SK-N-SH (cell line): ENCODE data around the gene ARL6IP4. TPM values are rescaled to one million over a fixed set of nuclear protein-coding genes. Genes with fewer than 3 reads are reported as not detected.

ENCODE experiments used
- CTCF ChIA-PET: fragments of 300-600, 350-600 bp; formaldehyde crosslinking; extraction: SDS; loops from one replicate; lab custom pipeline; 2021; lab: Yijun Ruan, JAX
- POLR2A ChIA-PET: fragments of 350-600 bp; sonication (Branson Sonifier 250); formaldehyde crosslinking; extraction: SDS; loops from one replicate; lab custom pipeline; 2020; ENCODE audit warnings: antibody characterized with exemption, inconsistent platforms; lab: Yijun Ruan, JAX
- DNase-seq: peaks from one replicate; pipeline ENCODE4 v3.0.0; 2012
- H2AFZ ChIP-seq: fragments of 200-600 bp; sonication (generic); 2 replicates; pipeline ENCODE4 v1.8.1; 2016; ENCODE audit warnings: antibody characterized with exemption, mild to moderate bottlenecking, low read depth
- H3F3A ChIP-seq: fragments of 200-600 bp; sonication (generic); replicated peaks from 2 replicates; pipeline ENCODE3; 2016; ENCODE audit warnings: antibody characterized with exemption, mild to moderate bottlenecking; ENCODE audit not compliant: insufficient read depth
- H3K27ac ChIP-seq, 2 experiments: fragments of 200-500 bp in 1 of 2; fragments of 200-600 bp in 1 of 2; sonication (Bioruptor generic) in 1 of 2; sonication (generic), shearing (Covaris generic) in 1 of 2; 2 replicates each; pipeline versions ENCODE4 v1.5.1 to v1.6.1; 2014 to 2016; ENCODE audit warnings: low read depth in 2 of 2, inconsistent platforms in 1 of 2, low read length in 1 of 2, mild to moderate bottlenecking in 1 of 2, mixed read lengths in 1 of 2
- H3K27me3 ChIP-seq: fragments of 200-600 bp; sonication (generic), shearing (Covaris generic); 2 replicates; pipeline ENCODE4 v1.6.1; 2016; ENCODE audit warnings: mixed run types; ENCODE audit not compliant: insufficient read depth
- H3K36me3 ChIP-seq, 2 experiments: fragments of 200-500 bp in 1 of 2; fragments of 200-600 bp in 1 of 2; sonication (Bioruptor generic) in 1 of 2; sonication (generic) in 1 of 2; replicated peaks in 1 of 2; 2 replicates each; pipeline versions ENCODE3 to v1.5.1; 2014 to 2016; ENCODE audit warnings: low read length in 1 of 2, mild to moderate bottlenecking in 1 of 2; ENCODE audit not compliant: insufficient read depth in 2 of 2, control insufficient read depth in 1 of 2
- H3K4me1 ChIP-seq, 2 experiments: fragments of 200-500 bp in 1 of 2; fragments of 200-600 bp in 1 of 2; sonication (Bioruptor generic) in 1 of 2; sonication (generic), shearing (Covaris generic) in 1 of 2; 2 replicates each; pipeline versions ENCODE4 v1.5.1 to v1.6.1; 2014 to 2016; ENCODE audit warnings: low read depth in 1 of 2, low read length in 1 of 2, mixed run types in 1 of 2; ENCODE audit not compliant: insufficient read depth in 2 of 2, control insufficient read depth in 1 of 2
- H3K4me2 ChIP-seq: fragments of 200-600 bp; sonication (generic), shearing (Covaris generic); 2 replicates; pipeline ENCODE4 v1.6.1; 2017; ENCODE audit warnings: mixed run types
- H3K4me3 ChIP-seq, 2 experiments: fragments of 200-500 bp in 1 of 2; fragments of 200-600 bp in 1 of 2; sonication (Bioruptor generic) in 1 of 2; sonication (generic), shearing (Covaris generic) in 1 of 2; 2 replicates each; pipeline versions ENCODE4 v1.5.1 to v1.8.1; 2014 to 2016; ENCODE audit warnings: low read depth in 2 of 2, inconsistent platforms in 1 of 2, low read length in 1 of 2, mild to moderate bottlenecking in 1 of 2, mixed read lengths in 1 of 2, moderate library complexity in 1 of 2
- H3K79me2 ChIP-seq: fragments of 200-600 bp; sonication (generic); 2 replicates; pipeline ENCODE4 v1.8.1; 2017; ENCODE audit warnings: mild to moderate bottlenecking; ENCODE audit not compliant: insufficient read depth
- H3K9ac ChIP-seq: fragments of 200-600 bp; sonication (generic); 2 replicates; pipeline ENCODE4 v1.6.1; 2017; ENCODE audit warnings: mixed run types
- H3K9me2 ChIP-seq: fragments of 200-600 bp; sonication (generic); 2 replicates; pipeline ENCODE4 v1.6.1; 2017; ENCODE audit warnings: mixed run types
- H3K9me3 ChIP-seq: fragments of 200-600 bp; sonication (generic); 2 replicates; pipeline ENCODE4 v1.6.1; 2017; ENCODE audit warnings: mixed run types, mild to moderate bottlenecking, moderate library complexity
- H4K20me1 ChIP-seq: fragments of 200-600 bp; sonication (generic); 2 replicates; pipeline ENCODE4 v1.6.1; 2017; ENCODE audit warnings: mild to moderate bottlenecking, mixed run types; ENCODE audit not compliant: insufficient read depth
- CHD2 ChIP-seq: fragments of 150-350 bp; IDR thresholded peaks from 2 replicates; pipeline ENCODE4 v1.6.1; 2018; ENCODE audit warnings: low read length; ENCODE audit not compliant: partially characterized antibody
- ELF1 ChIP-seq: IDR thresholded peaks from 2 replicates; pipeline ENCODE4 v1.4.0; 2012
- EZH2phosphoT487 ChIP-seq: fragments of 200-600 bp; sonication (generic); IDR thresholded peaks from 2 replicates; pipeline ENCODE4 v1.6.1; 2017; ENCODE audit warnings: low read depth, mixed run types, mild to moderate bottlenecking, antibody characterized with exemption, moderate library complexity, borderline replicate concordance
- FOXJ3 ChIP-seq: sonication (generic); formaldehyde crosslinking; IDR thresholded peaks from 2 replicates; pipeline ENCODE4 v1.5.1; 2020; ENCODE audit warnings: mild to moderate bottlenecking, missing genetic modification reagents
- GABPA ChIP-seq: IDR thresholded peaks from 2 replicates; pipeline ENCODE4 v1.4.0; 2012; ENCODE audit warnings: low read depth, mild to moderate bottlenecking
- NFIC ChIP-seq: IDR thresholded peaks from 2 replicates; pipeline ENCODE4 v1.4.0; 2012; ENCODE audit warnings: borderline replicate concordance
- RCOR1 ChIP-seq: fragments of 150-350 bp; IDR thresholded peaks from 2 replicates; pipeline ENCODE4 v1.6.1; 2017; ENCODE audit warnings: antibody characterized with exemption, low read length
- SIN3A ChIP-seq: IDR thresholded peaks from 2 replicates; pipeline ENCODE4 v1.6.1; 2012; ENCODE audit warnings: low read depth, mild to moderate bottlenecking, low read length, moderate library complexity, borderline replicate concordance
- SMC3 ChIP-seq: IDR thresholded peaks from 2 replicates; pipeline ENCODE4 v1.6.1; 2012; ENCODE audit warnings: low read depth, low read length, improper control_type of control experiment
- TCF12 ChIP-seq: IDR thresholded peaks from 2 replicates; pipeline ENCODE4 v1.4.0; 2012
- TEAD4 ChIP-seq: IDR thresholded peaks from 2 replicates; pipeline ENCODE4 v1.4.0; 2012; ENCODE audit warnings: mild to moderate bottlenecking, borderline replicate concordance; ENCODE audit not compliant: insufficient read depth
- ZBTB33 ChIP-seq: IDR thresholded peaks from 2 replicates; pipeline ENCODE4 v1.4.0; 2012; ENCODE audit warnings: low read depth, borderline replicate concordance
- WGBS: methylation state at CpG from one replicate; pipeline ENCODE4 v1.1.6; 2017; ENCODE audit warnings: low lambda C conversion rate; 5-methylcytosine and 5-hydroxymethylcytosine counted together
- polyA plus RNA-seq, 3 experiments: library from polyadenylated mRNA; depleted of rRNA; stranded (reverse); fragments of >200 nt; gene quantifications; 2 replicates each; pipeline ENCODE4 v1.2.3, GENCODE V29; 2012
- TF ChIP-seq, protein P1 (sequence below): IDR thresholded peaks from 2 replicates; pipeline ENCODE4; 2012
- TF ChIP-seq, protein P2 (sequence below): IDR thresholded peaks from 2 replicates; pipeline ENCODE4 v1.4.0; 2012; ENCODE audit warnings: low read depth
- TF ChIP-seq, protein P3 (sequence below): fragments of 150-350 bp; IDR thresholded peaks from 2 replicates; pipeline ENCODE4 v1.6.1; 2016; ENCODE audit warnings: mild to moderate bottlenecking, low read depth, low read length

Gene ARL6IP4
- polyA plus RNA-seq, 1 of the 3 experiments (the other 2 are of a cell fraction) = 370 TPM

GRCh38 chr12:122995503-122996187 lies 15.2 kb downstream of the ARL6IP4 start:
- H3K9me2 ChIP-seq = no peaks in the 10 kb centered on the region
- H3K36me3 ChIP-seq = no peaks in the 10 kb centered on the region
- DNase-seq = no peak
- TF ChIP-seq, protein P1, sequence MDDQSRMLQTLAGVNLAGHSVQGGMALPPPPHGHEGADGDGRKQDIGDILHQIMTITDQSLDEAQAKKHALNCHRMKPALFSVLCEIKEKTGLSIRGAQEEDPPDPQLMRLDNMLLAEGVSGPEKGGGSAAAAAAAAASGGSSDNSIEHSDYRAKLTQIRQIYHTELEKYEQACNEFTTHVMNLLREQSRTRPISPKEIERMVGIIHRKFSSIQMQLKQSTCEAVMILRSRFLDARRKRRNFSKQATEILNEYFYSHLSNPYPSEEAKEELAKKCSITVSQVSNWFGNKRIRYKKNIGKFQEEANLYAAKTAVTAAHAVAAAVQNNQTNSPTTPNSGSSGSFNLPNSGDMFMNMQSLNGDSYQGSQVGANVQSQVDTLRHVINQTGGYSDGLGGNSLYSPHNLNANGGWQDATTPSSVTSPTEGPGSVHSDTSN = no peak
- no peak for TF ChIP-seq TEAD4
- no peak for TF ChIP-seq EZH2phosphoT487
- TF ChIP-seq, protein P2, sequence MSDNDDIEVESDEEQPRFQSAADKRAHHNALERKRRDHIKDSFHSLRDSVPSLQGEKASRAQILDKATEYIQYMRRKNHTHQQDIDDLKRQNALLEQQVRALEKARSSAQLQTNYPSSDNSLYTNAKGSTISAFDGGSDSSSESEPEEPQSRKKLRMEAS = no peak
- TF ChIP-seq SMC3 = no peak
- TF ChIP-seq ELF1 = no peak
- no peak for TF ChIP-seq CHD2
- ChIA-PET POLR2A (no interaction called here), CTCF (no interaction called here)
- no peak overlapping the region for H2AFZ ChIP-seq
- no peaks in the 10 kb centered on the region for H4K20me1 ChIP-seq
- H3K27me3 ChIP-seq = no peaks in the 10 kb centered on the region
- no peak overlapping the region for H3K9ac ChIP-seq
- peaks cover 0 to 4% of the 10 kb centered on the region in 2 experiments; a peak in 1 of 4 replicates for H3K4me1 ChIP-seq
- H3K9me3 ChIP-seq = no peaks in the 10 kb centered on the region
- H3F3A ChIP-seq = no peaks in the 10 kb centered on the region
- no peak overlapping the region for H3K4me2 ChIP-seq
- no peaks in the 10 kb centered on the region for H3K79me2 ChIP-seq
- no peak overlapping the region for H3K4me3 ChIP-seq
- 86% methylated on average over 18 of the region's 20 CpGs for WGBS
- no peak overlapping the region for H3K27ac ChIP-seq

- no CpG with 5 or more reads among the region's 7 CpGs for WGBS
Observed at GRCh38 chr12:122996188-122996601, 15.7 kb downstream of the ARL6IP4 start.

More at GRCh38 chr12:122996188-122996601, 15.7 kb downstream of the ARL6IP4 start:
- no peaks in the 10 kb centered on the region for H3K36me3 ChIP-seq
- no peaks in the 10 kb centered on the region for H3K79me2 ChIP-seq
- ChIA-PET POLR2A (no interaction called here), CTCF (no interaction called here)
- H2AFZ ChIP-seq = no peak overlapping the region
- no peak overlapping the region for H3K27ac ChIP-seq
- no peak overlapping the region for H3K4me2 ChIP-seq
- no peak overlapping the region for H3K9ac ChIP-seq
- TF ChIP-seq CHD2 (no peak), EZH2phosphoT487 (no peak), SIN3A (no peak), FOXJ3 (CRISPR knock-in tag) (no peak), GABPA (no peak), RCOR1 (no peak), NFIC (no peak), TCF12 (no peak), ZBTB33 (no peak)
- TF ChIP-seq, protein P2 = no peak
- TF ChIP-seq, protein P3, sequence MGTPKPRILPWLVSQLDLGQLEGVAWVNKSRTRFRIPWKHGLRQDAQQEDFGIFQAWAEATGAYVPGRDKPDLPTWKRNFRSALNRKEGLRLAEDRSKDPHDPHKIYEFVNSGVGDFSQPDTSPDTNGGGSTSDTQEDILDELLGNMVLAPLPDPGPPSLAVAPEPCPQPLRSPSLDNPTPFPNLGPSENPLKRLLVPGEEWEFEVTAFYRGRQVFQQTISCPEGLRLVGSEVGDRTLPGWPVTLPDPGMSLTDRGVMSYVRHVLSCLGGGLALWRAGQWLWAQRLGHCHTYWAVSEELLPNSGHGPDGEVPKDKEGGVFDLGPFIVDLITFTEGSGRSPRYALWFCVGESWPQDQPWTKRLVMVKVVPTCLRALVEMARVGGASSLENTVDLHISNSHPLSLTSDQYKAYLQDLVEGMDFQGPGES = no peak
- TF ChIP-seq, protein P1 = no peak
- peaks cover 0 to 4% of the 10 kb centered on the region in 2 experiments; a peak in 1 of 4 replicates for H3K4me1 ChIP-seq
- H4K20me1 ChIP-seq = no peaks in the 10 kb centered on the region
- no peaks in the 10 kb centered on the region for H3K27me3 ChIP-seq
- DNase-seq = no peak
- no peaks in the 10 kb centered on the region for H3K9me2 ChIP-seq
- no peaks in the 10 kb centered on the region for H3F3A ChIP-seq
- H3K9me3 ChIP-seq = no peaks in the 10 kb centered on the region
- no peak overlapping the region for H3K4me3 ChIP-seq
